T-helper 2 cell treated with Interferon-gamma antibody and Interleukin-4, amounts not matched to agents 5 μg/mL and 100 μg/mL, for 36 hours (primary cell): ENCODE measurements around the gene AEN.

Experiments
- DNase-seq: peaks from one replicate; pipeline ENCODE4 v3.0.0; 2021; ENCODE audit warnings: low spot score
- H3K27ac Mint-ChIP-seq: one replicate; pipeline ENCODE4 v1.8.0; 2021; ENCODE audit warnings: mild to moderate bottlenecking, mixed read lengths
- H3K27me3 Mint-ChIP-seq: one replicate; pipeline ENCODE4 v1.8.0; 2021; ENCODE audit warnings: low read depth, mixed read lengths
- H3K36me3 Mint-ChIP-seq: one replicate; pipeline ENCODE4 v1.8.0; 2021; ENCODE audit warnings: low read depth, mixed read lengths
- H3K4me1 Mint-ChIP-seq: one replicate; pipeline ENCODE4 v1.8.0; 2021; ENCODE audit warnings: low read depth, mixed read lengths
- H3K4me3 Mint-ChIP-seq: one replicate; pipeline ENCODE4 v1.8.0; 2022; ENCODE audit warnings: mild to moderate bottlenecking, moderate library complexity, mixed read lengths
- H3K9me3 Mint-ChIP-seq: one replicate; pipeline ENCODE4 v1.8.0; 2021; ENCODE audit warnings: mixed read lengths

Gene AEN

GRCh38 chr15:88606070-88606794, 14.9 kb upstream of the AEN start:
- no peak for DNase-seq
- H3K9me3 Mint-ChIP-seq = no peaks in the 10 kb centered on the region
- no peak overlapping the region for H3K4me3 Mint-ChIP-seq
- H3K4me1 Mint-ChIP-seq = peaks cover 3% of the 10 kb centered on the region
- peaks cover 82% of the 10 kb centered on the region for H3K27me3 Mint-ChIP-seq
- no peak overlapping the region for H3K27ac Mint-ChIP-seq
- H3K36me3 Mint-ChIP-seq = no peaks in the 10 kb centered on the region

GRCh38 chr15:88607951-88608350, 13.2 kb upstream of the AEN start:
- DNase-seq = no peak
- peaks cover 3% of the 10 kb centered on the region for H3K4me1 Mint-ChIP-seq
- no peaks in the 10 kb centered on the region for H3K9me3 Mint-ChIP-seq
- H3K27ac Mint-ChIP-seq = no peak overlapping the region
- no peak overlapping the region for H3K4me3 Mint-ChIP-seq
- H3K36me3 Mint-ChIP-seq = no peaks in the 10 kb centered on the region
- H3K27me3 Mint-ChIP-seq = peaks cover 76% of the 10 kb centered on the region

- Mint-ChIP-seq H3K36me3 (no peaks in the 10 kb centered on the region), H3K27me3 (peaks cover 74% of the 10 kb centered on the region), H3K4me1 (peaks cover 3% of the 10 kb centered on the region), H3K9me3 (no peaks in the 10 kb centered on the region), H3K4me3 (no peak overlapping the region), H3K27ac (no peak overlapping the region)
- DNase-seq = no peak
Observed at GRCh38 chr15:88608607-88609181, 12.4 kb upstream of the AEN start.

- H3K4me3 Mint-ChIP-seq = no peak overlapping the region
- H3K9me3 Mint-ChIP-seq = no peaks in the 10 kb centered on the region
- no peak overlapping the region for H3K27ac Mint-ChIP-seq
- peaks cover 66% of the 10 kb centered on the region for H3K27me3 Mint-ChIP-seq
- no peak for DNase-seq
- no peaks in the 10 kb centered on the region for H3K36me3 Mint-ChIP-seq
- peaks cover 4% of the 10 kb centered on the region for H3K4me1 Mint-ChIP-seq
Observed at GRCh38 chr15:88609344-88610090, 11.6 kb upstream of the AEN start.

GRCh38 chr15:88610701-88611231, 10.4 kb upstream of the AEN start:
- Mint-ChIP-seq H3K4me3 (no peak overlapping the region), H3K27ac (no peak overlapping the region), H3K27me3 (peaks cover 53% of the 10 kb centered on the region), H3K36me3 (no peaks in the 10 kb centered on the region), H3K4me1 (peaks cover 3% of the 10 kb centered on the region), H3K9me3 (no peaks in the 10 kb centered on the region)
- no peak for DNase-seq

- Mint-ChIP-seq H3K27ac (no peak overlapping the region), H3K9me3 (no peaks in the 10 kb centered on the region), H3K27me3 (peaks cover 38% of the 10 kb centered on the region), H3K4me3 (no peak overlapping the region), H3K4me1 (peaks cover 1% of the 10 kb centered on the region), H3K36me3 (no peaks in the 10 kb centered on the region)
- DNase-seq = no peak
Observed at GRCh38 chr15:88612186-88612796, 8.8 kb upstream of the AEN start.

GRCh38 chr15:88613074-88613944, 7.8 kb upstream of the AEN start:
- no peaks in the 10 kb centered on the region for H3K9me3 Mint-ChIP-seq
- peaks cover 32% of the 10 kb centered on the region for H3K27me3 Mint-ChIP-seq
- no peak overlapping the region for H3K27ac Mint-ChIP-seq
- DNase-seq = no peak
- no peaks in the 10 kb centered on the region for H3K36me3 Mint-ChIP-seq
- H3K4me1 Mint-ChIP-seq = peaks cover 1% of the 10 kb centered on the region
- H3K4me3 Mint-ChIP-seq = no peak overlapping the region

GRCh38 chr15:88615303-88616107, 5.6 kb upstream of the AEN start:
- Mint-ChIP-seq H3K27ac (no peak overlapping the region), H3K9me3 (no peaks in the 10 kb centered on the region), H3K36me3 (no peaks in the 10 kb centered on the region), H3K4me3 (no peak overlapping the region), H3K4me1 (peaks cover 1% of the 10 kb centered on the region), H3K27me3 (peaks cover 14% of the 10 kb centered on the region)
- DNase-seq = no peak

- no peaks in the 10 kb centered on the region for H3K36me3 Mint-ChIP-seq
- H3K4me3 Mint-ChIP-seq = no peak overlapping the region
- H3K9me3 Mint-ChIP-seq = no peaks in the 10 kb centered on the region
- peaks cover 9% of the 10 kb centered on the region for H3K27me3 Mint-ChIP-seq
- H3K27ac Mint-ChIP-seq = no peak overlapping the region
- no peak for DNase-seq
- H3K4me1 Mint-ChIP-seq = peaks cover 6% of the 10 kb centered on the region
Observed at GRCh38 chr15:88616240-88616639, 4.9 kb upstream of the AEN start.

- Mint-ChIP-seq H3K27me3 (peaks cover 6% of the 10 kb centered on the region), H3K4me1 (peaks cover 8% of the 10 kb centered on the region), H3K9me3 (no peaks in the 10 kb centered on the region), H3K36me3 (peaks cover 2% of the 10 kb centered on the region), H3K27ac (no peak overlapping the region), H3K4me3 (no peak overlapping the region)
- no peak for DNase-seq
Observed at GRCh38 chr15:88617031-88617722, 4.0 kb upstream of the AEN start.

GRCh38 chr15:88617790-88618189, 3.4 kb upstream of the AEN start:
- no peak for DNase-seq
- peaks cover 8% of the 10 kb centered on the region for H3K36me3 Mint-ChIP-seq
- H3K27me3 Mint-ChIP-seq = peaks cover 6% of the 10 kb centered on the region
- H3K9me3 Mint-ChIP-seq = no peaks in the 10 kb centered on the region
- H3K27ac Mint-ChIP-seq = no peak overlapping the region
- H3K4me3 Mint-ChIP-seq = no peak overlapping the region
- H3K4me1 Mint-ChIP-seq = peaks cover 14% of the 10 kb centered on the region

- no peak overlapping the region for H3K27ac Mint-ChIP-seq
- no peak overlapping the region for H3K4me3 Mint-ChIP-seq
- no peaks in the 10 kb centered on the region for H3K9me3 Mint-ChIP-seq
- peaks cover 22% of the 10 kb centered on the region for H3K4me1 Mint-ChIP-seq
- H3K36me3 Mint-ChIP-seq = peaks cover 12% of the 10 kb centered on the region
- H3K27me3 Mint-ChIP-seq = peaks cover 3% of the 10 kb centered on the region
- DNase-seq = no peak
Observed at GRCh38 chr15:88618686-88619085, 2.5 kb upstream of the AEN start.
